ENCODE data around the gene MORN1. TPM values are rescaled to one million over a fixed set of nuclear protein-coding genes. Genes with fewer than 3 reads are reported as not detected.

The MORN1 gene
- total RNA-seq, 1 donor from 2014 or later = 9.0 TPM

GRCh38 chr1:2412395-2412772, 21.0 kb upstream of the MORN1 start, which contains the start of gene PEX10:
PEX10 (minus strand) TSS chr1:2412564; CDS start chr1:2412502, 62 bp downstream.
- peaks cover 19% of the 10 kb centered on the region for H3K4me1 ChIP-seq
- peak; percentile 100 for DNase-seq
- intact Hi-C loops (cut with DNase I) = loop anchor here (10.0 kb wide), 3 partner anchors 132 to 382 kb away; no protein-coding TSS in a partner anchor

GRCh38 chr1:2411801-2412394, 20.5 kb upstream of the MORN1 start:
- Histone ChIP-seq H3K4me1 (peaks cover 19% of the 10 kb centered on the region), H3K36me3 (peaks cover 16% of the 10 kb centered on the region), H3K4me3 (peak overlapping the region; percentile 95), H3K27ac (peak overlapping the region; percentile 87), H3K9me3 (no peaks in the 10 kb centered on the region), H3K27me3 (no peaks in the 10 kb centered on the region)
- intact Hi-C loops (cut with DNase I) = loop anchor here (10.0 kb wide), 3 partner anchors 133 to 383 kb away; no protein-coding TSS in a partner anchor
- DNase-seq = no peak
- ATAC-seq = peak; percentile 21
- TF ChIP-seq CTCF (IDR thresholded peaks at IDR 0.05) = no peak

More at GRCh38 chr1:2412395-2412772, 21.0 kb upstream of the MORN1 start, which contains the start of gene PEX10:
- Histone ChIP-seq H3K27ac (peak within 1 kb of the TSS; percentile 87), H3K4me3 (peak within 1 kb of the TSS; percentile 95), H3K36me3 (peaks cover 12% of the 10 kb centered on the region), H3K27me3 (peaks cover under 1% of the 10 kb centered on the region), H3K9me3 (no peaks in the 10 kb centered on the region)
- peak; percentile 96 for ATAC-seq
- no peak for TF ChIP-seq CTCF (IDR thresholded peaks at IDR 0.05)

- no peak overlapping the region for H3K4me3 ChIP-seq
- H3K36me3 ChIP-seq = peaks cover 36% of the 10 kb centered on the region
- H3K4me1 ChIP-seq = peaks cover 19% of the 10 kb centered on the region
- TF ChIP-seq CTCF (IDR thresholded peaks at IDR 0.05) = no peak
- H3K27ac ChIP-seq = no peak overlapping the region
- intact Hi-C loops (cut with DNase I) = loop anchor here (10.0 kb wide), 3 partner anchors 135 to 385 kb away; no protein-coding TSS in a partner anchor
- no peaks in the 10 kb centered on the region for H3K9me3 ChIP-seq
- ATAC-seq (no peak), DNase-seq (no peak)
- no peaks in the 10 kb centered on the region for H3K27me3 ChIP-seq
These were observed 18.4 kb upstream of the MORN1 start for GRCh38 chr1:2409745-2410144.

GRCh38 chr1:2408859-2409276, 17.5 kb upstream of the MORN1 start:
- DNase-seq = no peak
- Histone ChIP-seq H3K4me3 (no peak overlapping the region), H3K27me3 (no peaks in the 10 kb centered on the region), H3K27ac (no peak overlapping the region), H3K36me3 (peaks cover 45% of the 10 kb centered on the region), H3K4me1 (peaks cover 15% of the 10 kb centered on the region), H3K9me3 (no peaks in the 10 kb centered on the region)
- no peak for TF ChIP-seq CTCF (IDR thresholded peaks at IDR 0.05)
- no peak for ATAC-seq
- intact Hi-C loops (cut with DNase I) = no loop called here

GRCh38 chr1:2408456-2408855, 17.1 kb upstream of the MORN1 start:
- no peaks in the 10 kb centered on the region for H3K9me3 ChIP-seq
- no peak for TF ChIP-seq CTCF (IDR thresholded peaks at IDR 0.05)
- H3K36me3 ChIP-seq = peaks cover 49% of the 10 kb centered on the region
- intact Hi-C loops (cut with DNase I) = no loop called here
- H3K4me1 ChIP-seq = peaks cover 11% of the 10 kb centered on the region
- H3K4me3 ChIP-seq = no peak overlapping the region
- ATAC-seq (no peak), DNase-seq (no peak)
- no peak overlapping the region for H3K27ac ChIP-seq
- no peaks in the 10 kb centered on the region for H3K27me3 ChIP-seq

Measured in upper lobe of right lung (tissue), 1 donor.